GM20000 (cell line): ENCODE data around the gene DIAPH3.
A peak's percentile ranks its signal among the peaks of the same experiment; 100 is the strongest.

Experiments
- DNase-seq: peaks from one replicate; pipeline ENCODE4 v3.0.0; 2012; ENCODE audit warnings: low spot score
- CTCF ChIP-seq: IDR thresholded peaks from 2 replicates; pipeline ENCODE4 v1.5.1; 2012; ENCODE audit warnings: mild to moderate bottlenecking, control low read depth; ENCODE audit errors: extremely low read depth, missing control alignments

DIAPH3 gene

GRCh38 chr13:59738921-59739320 is 424.8 kb downstream of the DIAPH3 start:
- DNase-seq: no peak
- no peak for TF ChIP-seq CTCF

DNA sequence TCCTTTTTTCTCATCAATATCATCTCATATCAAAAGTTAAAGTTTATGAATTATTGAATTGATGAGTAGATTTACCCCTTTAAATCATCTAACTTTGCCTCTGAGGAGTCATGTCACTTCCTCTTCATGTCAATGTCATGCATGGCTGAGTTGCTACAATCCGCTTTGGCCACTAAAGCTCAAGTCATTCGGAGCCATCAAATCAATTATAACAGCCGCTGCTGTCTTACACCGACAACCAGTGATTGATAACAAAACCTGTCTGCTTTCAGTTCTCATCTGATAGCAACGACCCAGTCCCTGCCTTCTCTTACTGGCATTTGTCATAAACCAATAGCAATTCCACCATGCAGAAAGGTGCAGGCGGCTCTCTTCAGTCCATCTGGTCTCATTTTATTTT is 429.3 kb downstream of the DIAPH3 start:
- DNase-seq: peak; percentile 65
- TF ChIP-seq CTCF: no peak

DNA sequence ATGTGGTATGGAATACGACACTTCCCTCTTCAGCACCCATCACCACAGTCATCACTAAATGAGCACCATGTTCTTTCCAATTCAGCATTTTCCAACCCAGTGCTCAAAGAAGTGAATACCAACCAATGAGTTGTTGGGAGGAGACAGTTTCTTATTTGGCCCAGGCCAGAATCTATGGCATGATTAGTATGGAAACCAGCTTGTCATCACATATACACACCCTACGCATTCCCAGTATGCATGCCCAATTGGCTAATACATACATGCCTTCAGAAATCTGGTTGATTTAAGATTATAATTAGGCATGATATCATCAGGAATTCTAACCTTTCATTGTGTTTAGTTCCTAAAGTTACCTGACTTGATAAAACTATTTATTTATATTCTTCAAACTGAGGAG is 430.0 kb downstream of the DIAPH3 start:
- no peak for DNase-seq
- TF ChIP-seq CTCF: no peak

DNA sequence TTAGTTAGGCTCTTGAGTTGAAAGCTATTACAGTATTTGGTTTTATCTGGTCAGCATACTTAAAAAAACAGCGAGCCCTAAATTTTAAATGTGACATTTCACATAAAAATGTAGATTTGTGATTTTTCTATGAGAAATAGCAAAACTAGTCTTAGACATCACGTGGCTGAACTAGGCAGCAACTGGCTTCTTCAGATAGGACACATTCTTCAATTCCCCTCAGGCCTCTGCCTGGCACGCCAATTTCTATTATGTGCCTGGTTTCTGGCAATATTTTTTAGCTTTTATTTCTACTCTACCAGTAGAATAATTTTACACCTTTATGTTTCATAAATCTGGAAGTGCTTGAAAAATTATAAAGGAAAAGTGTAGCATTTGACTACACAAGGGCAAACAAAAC is 433.7 kb downstream of the DIAPH3 start:
- no peak for TF ChIP-seq CTCF
- DNase-seq: no peak

GRCh38 chr13:59728896-59729545 is 434.7 kb downstream of the DIAPH3 start:
- no peak for TF ChIP-seq CTCF
- no peak for DNase-seq

DNA sequence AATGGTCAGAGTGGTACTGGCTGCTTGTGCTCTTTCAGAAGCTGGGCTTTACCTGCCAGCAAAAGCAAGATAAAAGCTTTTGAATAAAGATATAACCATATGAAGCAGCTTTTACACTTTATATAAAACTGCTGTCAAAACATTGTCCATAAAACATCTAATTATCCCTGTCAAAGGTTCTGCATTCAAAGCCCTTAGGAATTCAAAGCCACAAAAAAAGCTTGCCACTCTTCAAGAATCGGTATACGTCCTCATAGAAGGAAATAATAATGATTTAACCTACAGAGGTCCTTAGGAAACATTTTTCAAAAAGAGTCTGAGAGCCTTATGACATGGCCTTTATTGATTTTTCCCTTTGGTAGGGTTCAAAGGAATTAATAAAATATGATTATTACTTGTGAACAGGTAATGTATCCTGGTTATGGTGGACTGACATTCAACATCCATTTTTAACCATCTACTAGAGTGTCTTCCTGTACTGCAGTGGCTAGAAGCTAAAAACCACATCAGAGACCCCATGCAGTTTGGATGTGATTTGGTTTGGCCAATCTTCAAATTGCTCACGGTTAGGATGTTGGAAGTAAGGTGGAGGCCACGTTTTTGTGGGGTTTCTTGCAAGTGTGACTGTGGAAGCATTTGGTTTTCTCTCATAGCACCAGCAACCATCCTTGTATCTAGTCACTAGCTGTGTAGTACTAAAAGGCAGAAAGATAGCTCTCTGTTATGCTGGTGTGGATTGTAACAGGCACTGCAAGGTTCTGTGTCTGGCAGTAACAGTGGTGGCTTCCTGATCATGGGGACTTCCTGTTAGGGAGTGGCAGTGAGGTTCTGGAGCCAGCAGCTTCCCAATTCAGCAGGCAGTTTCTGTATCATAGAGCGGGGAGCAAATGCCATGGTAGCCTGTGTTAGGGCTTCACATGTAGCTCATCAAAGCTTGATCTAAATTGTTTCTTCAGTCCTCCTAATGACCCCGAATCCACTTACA is 441.5 kb downstream of the DIAPH3 start:
- no peak for DNase-seq
- TF ChIP-seq CTCF: no peak

DNA sequence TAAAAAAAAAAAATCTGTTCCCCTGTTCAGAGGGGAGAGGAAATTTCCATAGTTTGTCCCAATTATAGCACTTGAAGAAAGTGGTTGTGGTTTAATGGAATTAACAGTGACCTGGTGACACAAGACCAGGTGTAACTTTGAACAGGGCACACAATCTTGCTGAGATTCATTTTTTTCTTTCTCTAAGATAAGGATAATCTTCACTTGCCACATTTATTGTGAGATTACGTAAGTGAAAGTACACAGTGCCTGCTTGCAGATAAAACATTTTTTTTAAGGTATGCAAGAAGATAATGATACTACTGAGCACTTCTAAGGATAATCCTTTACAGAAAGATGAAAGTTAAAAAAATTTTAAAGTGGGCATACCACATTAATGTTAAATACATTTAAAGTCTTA is 448.1 kb downstream of the DIAPH3 start:
- no peak for TF ChIP-seq CTCF
- DNase-seq: no peak
